ENCODE results near the gene CDH2.
"Not testable (repeated sequence)": the region's sequence is repeated elsewhere in the genome, so short reads cannot be mapped to it uniquely, and the experiment has no call there.

CDH2 gene

GRCh38 chr18:27921392-27921791 is 255.5 kb downstream of the CDH2 start:
- DNase-seq (ENCODE audit: low read depth in 3 of 3), result no peak

- DNase-seq (ENCODE audit: low read depth in 3 of 3), result no peak
Observed at GRCh38 chr18:27920836-27921235, 256.1 kb downstream of the CDH2 start.

- DNase-seq (ENCODE audit: low read depth in 3 of 3), result not testable (repeated sequence)
Observed at GRCh38 chr18:27906189-27906588, 270.7 kb downstream of the CDH2 start.

- DNase-seq (ENCODE audit: low read depth in 3 of 3), result no peak
Observed at GRCh38 chr18:27903906-27904305, 273.0 kb downstream of the CDH2 start.

- no peak for DNase-seq (ENCODE audit: low read depth in 3 of 3)
Observed at GRCh38 chr18:27901424-27902226, 275.3 kb downstream of the CDH2 start.
